GM12865 (cell line): ENCODE data around the gene SYCE3.

Source experiments
- DNase-seq: peaks from one replicate; pipeline ENCODE4 v3.0.0; 2010; ENCODE audit warnings: low read depth
- H3K4me3 ChIP-seq: 2 replicates; pipeline ENCODE4 v1.5.1; 2011; ENCODE audit warnings: mild to moderate bottlenecking, low read depth, low read length, control low read depth
- CTCF ChIP-seq: IDR thresholded peaks from 2 replicates; pipeline ENCODE4 v1.5.1; 2011; ENCODE audit warnings: low read length, control low read depth, low read depth, inconsistent platforms; ENCODE audit not compliant: insufficient read depth; ENCODE audit errors: missing control alignments

The SYCE3 gene

GRCh38 chr22:50562523-50563412, at the start of gene SYCE3:
SYCE3 (minus strand) TSS chr22:50562919; CDS start chr22:50556405, 6,514 bp downstream.
- peak; percentile 97 for DNase-seq
- TF ChIP-seq CTCF = peak; percentile 94
- H3K4me3 ChIP-seq = peak within 1 kb of the TSS; percentile 81

GRCh38 chr22:50612168-50612527, 49.4 kb upstream of the SYCE3 start:
- H3K4me3 ChIP-seq = no peak overlapping the region
- TF ChIP-seq CTCF = no peak
- DNase-seq = no peak

GRCh38 chr22:50611341-50612060, 48.8 kb upstream of the SYCE3 start:
- no peak overlapping the region for H3K4me3 ChIP-seq
- DNase-seq = no peak
- no peak for TF ChIP-seq CTCF

GRCh38 chr22:50610581-50610980, 47.9 kb upstream of the SYCE3 start:
- no peak for DNase-seq

GRCh38 chr22:50610041-50610451, 47.3 kb upstream of the SYCE3 start:
- no peak for DNase-seq
- TF ChIP-seq CTCF = no peak

More at GRCh38 chr22:50610581-50610980, 47.9 kb upstream of the SYCE3 start:
- no peak overlapping the region for H3K4me3 ChIP-seq
- no peak for TF ChIP-seq CTCF

GRCh38 chr22:50609599-50609998, 46.9 kb upstream of the SYCE3 start:
- TF ChIP-seq CTCF = no peak
- no peak overlapping the region for H3K4me3 ChIP-seq
- no peak for DNase-seq

More at GRCh38 chr22:50610041-50610451, 47.3 kb upstream of the SYCE3 start:
- no peak overlapping the region for H3K4me3 ChIP-seq
